Stomach (tissue), 9 donors: Measurements from ENCODE around the gene PFDN4. TPM values are rescaled to one million over a fixed set of nuclear protein-coding genes. Genes with fewer than 3 reads are reported as not detected.
A peak's percentile ranks its signal among the peaks of the same experiment; 100 is the strongest.

Source experiments
- DNase-seq, 2 donors: peaks; one replicate each; pipeline versions ENCODE4 v3.0.0 to v3.0.0-alpha.2; 2013 to 2019
- H3K27ac ChIP-seq, 5 donors: fragments of 200-600 bp in 4 of 5; sonication (generic) in 4 of 5; one replicate each; pipeline ENCODE4 v1.5.1; 2013 to 2019; ENCODE audit warnings: mild to moderate bottlenecking in 1 of 5, moderate library complexity in 1 of 5
- H3K27me3 ChIP-seq, 3 donors: fragments of 200-600 bp; sonication (generic); one replicate each; pipeline ENCODE4 v1.5.1; 2017 to 2019; ENCODE audit warnings: mixed run types in 1 of 3
- H3K36me3 ChIP-seq, 4 donors: fragments of 200-600 bp; sonication (generic); 1 replicate in 3 of 4; 2 replicates in 1 of 4; pipeline ENCODE4 v1.5.1; 2016 to 2019
- H3K4me1 ChIP-seq, 4 donors: fragments of 200-600 bp; sonication (generic); one replicate each; pipeline ENCODE4 v1.5.1; 2016 to 2019
- H3K4me3 ChIP-seq, 4 donors: fragments of 200-600 bp; sonication (generic) in 3 of 4; one replicate each; pipeline ENCODE4 v1.5.1; 2016 to 2019; ENCODE audit warnings: mild to moderate bottlenecking in 1 of 4
- H3K9me3 ChIP-seq, 4 donors: fragments of 200-600 bp; sonication (generic); one replicate each; pipeline ENCODE4 v1.5.1; 2016 to 2019
- CTCF ChIP-seq, 7 experiments: fragments of 450-650 bp in 4 of 7; fragments of 200-600 bp in 3 of 7; sonication (generic) in 3 of 7; IDR thresholded peaks; one replicate each; pipeline ENCODE4 v1.5.1; 2016 to 2019; ENCODE audit warnings: antibody characterized with exemption in 7 of 7, control low read depth in 2 of 7, mild to moderate bottlenecking in 1 of 7
- EP300 ChIP-seq: sonication (generic); formaldehyde crosslinking; IDR thresholded peaks from one replicate; pipeline ENCODE4 v1.6.1; 2017; ENCODE audit warnings: antibody characterized with exemption
- POLR2A ChIP-seq, 4 donors: fragments of 450-650 bp; IDR thresholded peaks; one replicate each; pipeline ENCODE4 v1.6.1; 2016; ENCODE audit warnings: antibody characterized with exemption in 4 of 4, control low read depth in 2 of 4, mild to moderate bottlenecking in 1 of 4, moderate library complexity in 1 of 4
- POLR2AphosphoS5 ChIP-seq, 3 donors: sonication (generic); formaldehyde crosslinking; IDR thresholded peaks; one replicate each; pipeline ENCODE4 v1.6.1; 2016; ENCODE audit warnings: antibody characterized with exemption in 3 of 3
- WGBS, 5 donors: extraction: QIAGEN DNeasy Blood & Tissue Kit in 3 of 5; methylation state at CpG; one replicate each; pipeline versions ENCODE4 v1.1.5 to v1.1.7; 2013 to 2018; 5-methylcytosine and 5-hydroxymethylcytosine counted together
- intact Hi-C: fragments of 100-400 bp; cut with DNase I; formaldehyde crosslinking; loops from one replicate; pipeline ENCODE4 v1.15.1; 2023; ENCODE audit warnings: low total_unique reads
- polyA plus RNA-seq, 3 donors: library from polyadenylated mRNA; stranded (reverse); fragments of 200-250 nt; gene quantifications; one replicate each; pipeline ENCODE4 v1.2.3, GENCODE V29; 2013
- total RNA-seq, 5 donors: library from RNA; depleted of rRNA; stranded (reverse); fragments of >200 nt; gene quantifications; one replicate each; pipeline versions ENCODE4 v1.1.0 to v1.2.3, GENCODE V29; 2014 to 2016
- donor health status: healthy with polysubstance abuse.
- donor health status: Bipolar disorder and iron deficiency.
- donor health status: healthy.

The PFDN4 gene
- total and polyA plus RNA-seq, 8 donors, result 49.8 to 70.6 (median 63.1) TPM

DNA sequence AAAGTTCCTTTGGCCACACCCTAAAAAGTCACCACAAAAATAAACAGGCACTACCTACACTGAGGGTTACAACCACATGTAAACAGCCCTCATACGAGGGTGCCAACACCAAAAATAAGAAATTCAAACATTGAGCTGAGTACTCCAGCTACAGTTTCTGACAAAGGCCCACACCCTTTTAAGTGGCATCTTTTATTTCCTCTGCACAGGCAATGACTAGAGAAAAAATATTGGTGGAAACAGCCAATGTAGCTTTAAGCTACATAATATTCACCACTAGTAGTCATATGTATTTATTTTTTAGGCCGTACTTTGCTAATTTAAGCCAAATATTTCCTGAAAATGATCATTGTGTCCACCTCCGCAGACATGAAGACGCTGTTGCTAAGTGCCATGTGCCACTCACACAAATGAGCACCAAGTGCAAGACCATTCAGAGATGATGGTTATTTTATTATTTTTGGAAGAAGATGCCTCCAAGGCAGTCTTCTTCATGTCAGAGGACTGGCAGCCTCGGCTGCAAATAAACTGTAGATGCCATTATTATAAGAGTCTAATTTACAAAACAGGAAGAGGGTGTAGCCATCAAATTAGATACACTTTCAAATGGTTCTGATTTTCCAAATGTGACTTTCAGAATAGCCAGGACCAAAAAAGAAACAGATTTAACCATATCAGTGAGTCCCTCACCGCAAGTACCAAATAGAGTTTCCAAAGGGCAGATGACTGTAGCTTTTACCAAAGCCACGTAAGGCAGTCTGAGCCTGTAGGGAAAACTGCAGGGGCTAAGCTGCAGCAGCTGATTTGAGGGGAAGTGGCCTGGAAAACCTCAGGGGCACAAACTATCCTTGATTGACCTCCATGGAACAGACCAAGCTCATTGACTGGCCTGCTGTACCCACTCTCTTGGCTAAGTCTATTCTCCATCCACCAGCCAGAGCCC, 47.6 kb upstream of the PFDN4 start:
- no peak overlapping the region for H3K4me3 ChIP-seq
- H3K27me3 ChIP-seq, result peaks cover 0 to 52% (median 4%) of the 10 kb centered on the region in 3 donors
- 72 to 83% (median 77%) methylated on average over 7 of the region's 7 CpGs for WGBS, 5 donors
- intact Hi-C loops, result no loop called here
- H3K4me1 ChIP-seq, result no peaks in the 10 kb centered on the region
- no peak overlapping the region for H3K27ac ChIP-seq
- no peaks in the 10 kb centered on the region for H3K36me3 ChIP-seq
- no peaks in the 10 kb centered on the region for H3K9me3 ChIP-seq
- TF ChIP-seq EP300 (no peak), CTCF (IDR thresholded peaks at IDR 0.05) (no peak), POLR2AphosphoS5 (IDR thresholded peaks at IDR 0.05) (no peak), POLR2A (IDR thresholded peaks at IDR 0.05) (no peak)
- DNase-seq, result no peak

GRCh38 chr20:54161008-54161820, 46.7 kb upstream of the PFDN4 start:
- Histone ChIP-seq H3K27me3 (peaks cover 0 to 52% (median 4%) of the 10 kb centered on the region in 3 donors), H3K4me3 (no peak overlapping the region), H3K36me3 (no peaks in the 10 kb centered on the region), H3K4me1 (no peaks in the 10 kb centered on the region), H3K27ac (no peak overlapping the region), H3K9me3 (no peaks in the 10 kb centered on the region)
- DNase-seq, result no peak
- intact Hi-C loops, result no loop called here
- TF ChIP-seq CTCF (IDR thresholded peaks at IDR 0.05) (no peak), POLR2AphosphoS5 (IDR thresholded peaks at IDR 0.05) (no peak), EP300 (no peak), POLR2A (IDR thresholded peaks at IDR 0.05) (no peak)
- 76 to 85% (median 82%) methylated on average over 9 of the region's 9 CpGs for WGBS, 5 donors

DNA sequence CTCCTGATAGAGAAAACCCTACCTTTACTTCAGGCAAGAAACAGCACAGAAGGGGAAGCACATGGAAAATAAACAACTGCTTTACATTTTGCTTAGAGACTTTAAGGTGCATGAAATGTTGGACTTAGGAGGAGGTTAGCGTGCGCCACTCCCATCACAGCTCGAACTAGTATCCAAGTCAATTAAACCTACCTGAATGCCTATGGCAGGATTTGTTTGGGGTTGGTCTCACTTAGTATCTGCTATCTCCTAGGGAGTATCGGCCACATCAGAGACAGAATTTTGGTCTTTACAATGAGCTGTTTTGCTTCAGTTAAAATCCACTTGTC, 46.1 kb upstream of the PFDN4 start:
- no peak overlapping the region for H3K27ac ChIP-seq
- no peak for TF ChIP-seq EP300
- no peak for TF ChIP-seq POLR2AphosphoS5 (IDR thresholded peaks at IDR 0.05)
- no peak for TF ChIP-seq POLR2A (IDR thresholded peaks at IDR 0.05)
- no peak for TF ChIP-seq CTCF (IDR thresholded peaks at IDR 0.05)
- no peak overlapping the region for H3K4me3 ChIP-seq
- H3K36me3 ChIP-seq, result no peaks in the 10 kb centered on the region
- H3K4me1 ChIP-seq, result no peaks in the 10 kb centered on the region
- peaks cover 0 to 57% (median 4%) of the 10 kb centered on the region in 3 donors for H3K27me3 ChIP-seq
- intact Hi-C loops, result no loop called here
- H3K9me3 ChIP-seq, result no peaks in the 10 kb centered on the region
- DNase-seq, result no peak
- WGBS, 5 donors, result 77 to 84% (median 83%) methylated on average over 4 of the region's 4 CpGs

- 52 to 58% (median 55%) methylated on average over 16 of the region's 16 CpGs for WGBS, 5 donors
- Histone ChIP-seq H3K27ac (no peak overlapping the region), H3K4me1 (no peaks in the 10 kb centered on the region), H3K36me3 (no peaks in the 10 kb centered on the region), H3K4me3 (no peak overlapping the region), H3K9me3 (no peaks in the 10 kb centered on the region), H3K27me3 (peaks cover 0 to 57% (median 4%) of the 10 kb centered on the region in 3 donors)
- TF ChIP-seq EP300, result no peak
- no peak for TF ChIP-seq POLR2AphosphoS5 (IDR thresholded peaks at IDR 0.05)
- no peak for TF ChIP-seq CTCF (IDR thresholded peaks at IDR 0.05)
- no peak for TF ChIP-seq POLR2A (IDR thresholded peaks at IDR 0.05)
- DNase-seq, result peak in 1 of 2 donors; percentile 15
- intact Hi-C loops, result no loop called here
Measured at GRCh38 chr20:54162378-54163009, 45.4 kb upstream of the PFDN4 start.
